ENCODE measurements around the gene CA7. TPM values are rescaled to one million over a fixed set of nuclear protein-coding genes. Genes with fewer than 3 reads are reported as not detected.

CA7 gene
- total RNA-seq, 1 donor from 2014 or later: not detected

DNA sequence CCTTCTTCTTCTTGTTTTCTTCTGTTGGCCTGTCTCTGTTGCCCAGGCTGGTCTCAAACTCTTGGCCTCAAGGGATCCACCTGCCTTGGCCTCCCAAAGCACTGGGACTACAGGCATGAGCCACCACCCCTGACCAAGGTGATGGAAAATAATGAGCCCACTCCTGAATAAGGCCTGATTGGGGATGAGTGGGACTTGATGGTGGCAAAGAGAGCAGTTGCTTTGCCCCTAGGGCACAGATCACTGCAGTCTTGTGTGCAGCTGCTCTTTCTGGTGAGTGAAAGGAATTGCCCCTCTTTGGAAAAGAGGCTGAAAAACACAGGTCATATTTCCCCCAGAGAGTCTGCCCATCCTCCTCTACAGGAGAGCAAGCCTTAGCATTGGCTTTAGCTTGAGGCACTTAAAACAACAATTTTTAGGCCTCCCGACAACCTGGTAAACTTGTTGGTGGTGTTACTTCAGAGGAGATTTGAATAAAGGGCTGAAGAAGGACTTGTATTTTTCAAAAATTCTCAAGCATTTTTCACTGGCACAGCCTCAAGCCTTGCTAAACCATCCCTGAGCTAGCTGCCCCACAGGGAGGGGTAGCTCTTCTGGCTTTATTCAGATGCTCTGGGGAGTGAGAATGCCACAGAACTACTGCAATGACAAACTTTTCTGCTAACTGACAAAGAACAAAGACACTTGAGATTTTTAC is 30.0 kb downstream of the CA7 start:
- Histone ChIP-seq H3K4me1 (peaks cover 15% of the 10 kb centered on the region), H3K27ac (peak overlapping the region; percentile 2), H3K36me3 (no peaks in the 10 kb centered on the region), H3K4me3 (no peak overlapping the region), H3K27me3 (no peaks in the 10 kb centered on the region), H3K9me3 (no peaks in the 10 kb centered on the region)
- DNase-seq (no peak), ATAC-seq (no peak)
- intact Hi-C loops (cut with DNase I): no loop called here
- TF ChIP-seq, protein P1, sequence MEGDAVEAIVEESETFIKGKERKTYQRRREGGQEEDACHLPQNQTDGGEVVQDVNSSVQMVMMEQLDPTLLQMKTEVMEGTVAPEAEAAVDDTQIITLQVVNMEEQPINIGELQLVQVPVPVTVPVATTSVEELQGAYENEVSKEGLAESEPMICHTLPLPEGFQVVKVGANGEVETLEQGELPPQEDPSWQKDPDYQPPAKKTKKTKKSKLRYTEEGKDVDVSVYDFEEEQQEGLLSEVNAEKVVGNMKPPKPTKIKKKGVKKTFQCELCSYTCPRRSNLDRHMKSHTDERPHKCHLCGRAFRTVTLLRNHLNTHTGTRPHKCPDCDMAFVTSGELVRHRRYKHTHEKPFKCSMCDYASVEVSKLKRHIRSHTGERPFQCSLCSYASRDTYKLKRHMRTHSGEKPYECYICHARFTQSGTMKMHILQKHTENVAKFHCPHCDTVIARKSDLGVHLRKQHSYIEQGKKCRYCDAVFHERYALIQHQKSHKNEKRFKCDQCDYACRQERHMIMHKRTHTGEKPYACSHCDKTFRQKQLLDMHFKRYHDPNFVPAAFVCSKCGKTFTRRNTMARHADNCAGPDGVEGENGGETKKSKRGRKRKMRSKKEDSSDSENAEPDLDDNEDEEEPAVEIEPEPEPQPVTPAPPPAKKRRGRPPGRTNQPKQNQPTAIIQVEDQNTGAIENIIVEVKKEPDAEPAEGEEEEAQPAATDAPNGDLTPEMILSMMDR (IDR thresholded peaks at IDR 0.05): no peak

DNA sequence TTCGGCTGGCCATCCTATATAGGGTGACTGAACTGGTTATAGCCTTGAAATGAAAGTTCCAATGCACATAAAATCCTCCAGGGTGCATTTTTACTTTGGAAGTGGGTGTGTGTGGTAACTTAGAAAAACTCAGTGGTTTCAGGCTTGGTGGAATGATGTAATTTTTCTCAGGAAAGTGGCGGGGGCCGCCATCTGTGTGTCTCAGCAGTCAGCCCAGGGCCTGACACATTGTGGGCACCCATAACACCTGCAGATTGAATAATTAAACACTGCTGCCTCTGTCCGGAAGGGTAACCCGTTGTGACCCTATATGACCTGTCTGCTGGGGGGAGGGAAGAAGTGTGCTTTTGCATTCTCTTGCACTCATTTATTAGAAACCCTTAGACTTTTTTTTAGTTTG is 33.9 kb downstream of the CA7 start:
- DNase-seq: no peak
- no peak overlapping the region for H3K4me3 ChIP-seq
- H3K9me3 ChIP-seq: no peaks in the 10 kb centered on the region
- peaks cover 27% of the 10 kb centered on the region for H3K4me1 ChIP-seq
- no peak overlapping the region for H3K27ac ChIP-seq
- TF ChIP-seq, protein P1 (IDR thresholded peaks at IDR 0.05): no peak
- ATAC-seq: no peak
- H3K27me3 ChIP-seq: no peaks in the 10 kb centered on the region
- no peaks in the 10 kb centered on the region for H3K36me3 ChIP-seq
- intact Hi-C loops (cut with DNase I): no loop called here

DNA sequence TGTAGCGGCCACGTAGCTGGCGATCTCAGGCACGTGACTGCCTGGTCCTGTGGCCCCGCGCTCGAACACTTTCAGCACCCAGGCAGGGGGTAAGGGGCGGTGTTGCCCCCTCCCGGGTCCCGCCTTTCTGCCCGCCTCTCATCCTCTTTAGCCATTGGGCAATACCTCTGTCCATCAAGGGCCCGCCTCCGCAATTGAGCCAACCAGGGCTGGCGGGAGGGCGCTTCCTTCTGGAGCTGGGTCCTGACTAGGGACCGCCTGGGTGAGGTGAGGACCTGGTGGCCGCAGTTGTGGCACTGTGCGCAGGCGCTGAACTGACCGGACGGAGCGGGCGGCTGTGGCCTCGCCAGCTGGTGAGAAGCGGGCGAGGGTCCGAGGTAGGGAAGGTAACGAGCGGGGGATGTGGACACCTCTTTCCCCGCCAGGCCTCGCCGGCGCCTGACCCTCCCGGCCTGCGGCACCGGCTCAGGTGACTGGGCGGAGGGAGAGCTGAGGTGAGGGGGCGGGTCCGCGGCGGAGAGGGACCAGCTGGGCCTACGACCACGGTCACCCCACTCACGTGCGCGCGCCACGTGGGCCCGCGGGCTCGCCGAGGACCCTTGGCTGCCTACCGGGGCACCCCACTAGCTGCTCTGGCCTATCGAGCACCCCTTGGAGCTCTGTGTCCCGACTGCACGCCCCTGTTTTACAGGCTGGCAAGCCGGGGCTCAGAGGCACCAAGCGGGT is 36.2 kb downstream of the CA7 start, which contains the start of gene PDP2:
TSS of gene PDP2 (plus strand) at position 228 of the 726 bp plus-strand sequence. CDS start 3,770 bp downstream, outside the sequence.
- Histone ChIP-seq H3K4me3 (peak within 1 kb of the TSS; percentile 88), H3K36me3 (peaks cover 13% of the 10 kb centered on the region), H3K9me3 (no peaks in the 10 kb centered on the region), H3K27ac (peak within 1 kb of the TSS; percentile 90), H3K4me1 (peaks cover 19% of the 10 kb centered on the region), H3K27me3 (no peaks in the 10 kb centered on the region)
- TF ChIP-seq, protein P1 (IDR thresholded peaks at IDR 0.05): no peak
- DNase-seq: peak; percentile 96
- intact Hi-C loops (cut with DNase I): no loop called here
- peak; percentile 97 for ATAC-seq

DNA sequence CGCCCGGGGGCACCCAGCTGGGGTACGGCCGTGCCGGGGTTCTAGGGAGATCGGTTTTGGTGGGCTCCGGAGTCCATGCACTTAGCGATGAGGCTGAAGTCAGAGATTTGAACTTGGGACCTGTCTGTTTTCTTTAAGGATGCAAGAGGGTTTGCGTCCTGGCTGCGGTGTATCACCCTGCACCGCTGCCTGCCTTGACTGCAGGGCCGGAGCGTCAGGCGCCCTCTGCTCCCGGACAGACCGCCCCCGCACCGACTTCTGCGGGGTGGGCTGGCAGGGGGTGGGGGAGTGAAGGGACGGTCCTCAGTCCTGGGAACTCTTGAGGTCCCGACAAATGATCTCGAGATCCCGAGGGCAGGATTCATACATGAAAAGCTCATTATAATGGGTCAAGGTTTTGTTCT is 36.8 kb downstream of the CA7 start:
- peak; percentile 7 for ATAC-seq
- Histone ChIP-seq H3K4me1 (peaks cover 19% of the 10 kb centered on the region), H3K4me3 (peak overlapping the region; percentile 88), H3K36me3 (peaks cover 19% of the 10 kb centered on the region), H3K27me3 (no peaks in the 10 kb centered on the region), H3K27ac (peak overlapping the region; percentile 90), H3K9me3 (no peaks in the 10 kb centered on the region)
- intact Hi-C loops (cut with DNase I): no loop called here
- no peak for DNase-seq
- TF ChIP-seq, protein P1 (IDR thresholded peaks at IDR 0.05): no peak

DNA sequence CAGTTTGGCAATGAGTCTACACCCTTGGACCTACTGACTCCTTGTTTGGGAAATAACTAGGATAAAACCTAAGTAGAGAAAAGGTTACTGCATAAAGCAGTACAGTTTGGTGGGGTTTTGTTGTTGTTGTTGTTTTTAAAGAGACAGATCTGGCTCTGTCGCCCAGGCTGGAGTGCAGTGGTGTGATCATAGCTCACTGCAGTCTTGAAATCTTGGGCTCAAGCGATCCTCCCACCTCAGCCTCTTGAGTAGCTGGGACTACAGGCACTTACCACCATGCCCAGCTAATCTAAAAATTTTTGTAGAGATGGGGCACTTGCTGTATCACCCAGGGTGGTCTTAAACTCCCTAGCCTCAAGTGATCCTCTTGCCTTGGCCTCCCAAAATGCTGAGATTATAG is 37.3 kb downstream of the CA7 start:
- peak overlapping the region; percentile 88 for H3K4me3 ChIP-seq
- DNase-seq: no peak

More for the DNA sequence above, 37.3 kb downstream of the CA7 start:
- Histone ChIP-seq H3K27ac (no peak overlapping the region), H3K9me3 (no peaks in the 10 kb centered on the region), H3K27me3 (no peaks in the 10 kb centered on the region), H3K36me3 (peaks cover 24% of the 10 kb centered on the region), H3K4me1 (peaks cover 19% of the 10 kb centered on the region)
- TF ChIP-seq, protein P1 (IDR thresholded peaks at IDR 0.05): no peak
- no peak for ATAC-seq
- intact Hi-C loops (cut with DNase I): no loop called here
